Measurements from ENCODE around the gene BRICD5.

DNA sequence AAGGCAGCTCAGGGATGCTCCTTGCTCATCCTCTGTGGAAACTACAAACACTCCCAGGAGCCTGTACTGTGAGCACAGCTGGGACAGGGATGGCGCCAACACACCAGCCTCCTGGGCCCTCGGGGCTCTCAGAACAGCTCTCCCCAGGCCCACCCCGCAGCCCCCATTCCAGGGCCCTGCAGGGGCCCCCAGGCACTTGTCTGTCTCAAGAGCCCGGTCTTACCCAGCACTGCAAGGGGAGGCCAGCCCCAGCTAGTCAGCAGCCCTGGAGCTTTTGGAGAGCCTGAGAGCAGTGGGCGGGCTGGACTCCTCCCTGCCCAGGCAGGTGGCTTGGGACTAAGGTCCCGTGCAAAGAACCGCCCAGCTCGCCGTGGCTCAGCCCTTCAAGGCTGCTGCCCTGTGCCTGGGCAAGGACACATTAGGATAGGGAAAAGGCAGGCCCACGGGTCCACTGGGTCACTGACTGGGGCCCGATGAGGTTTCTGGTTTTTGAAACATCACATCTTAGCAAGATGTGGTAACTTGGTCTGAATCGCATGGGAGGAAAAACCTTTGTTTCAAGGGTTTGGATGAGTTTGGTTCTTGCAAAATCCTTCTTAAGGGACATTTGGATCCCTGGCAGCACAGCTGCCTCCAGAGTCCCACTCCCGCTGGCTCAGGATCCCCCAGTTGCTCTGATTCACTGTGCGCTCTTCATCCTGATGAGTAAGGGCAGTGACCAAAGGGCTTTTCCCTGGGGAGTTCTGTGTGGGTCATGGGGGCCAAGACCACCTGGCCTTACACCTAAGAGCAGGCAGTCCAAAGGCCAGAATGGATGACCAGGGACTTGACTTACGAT is 28.4 kb upstream of the BRICD5 start:
- TF ChIP-seq, protein P1, sequence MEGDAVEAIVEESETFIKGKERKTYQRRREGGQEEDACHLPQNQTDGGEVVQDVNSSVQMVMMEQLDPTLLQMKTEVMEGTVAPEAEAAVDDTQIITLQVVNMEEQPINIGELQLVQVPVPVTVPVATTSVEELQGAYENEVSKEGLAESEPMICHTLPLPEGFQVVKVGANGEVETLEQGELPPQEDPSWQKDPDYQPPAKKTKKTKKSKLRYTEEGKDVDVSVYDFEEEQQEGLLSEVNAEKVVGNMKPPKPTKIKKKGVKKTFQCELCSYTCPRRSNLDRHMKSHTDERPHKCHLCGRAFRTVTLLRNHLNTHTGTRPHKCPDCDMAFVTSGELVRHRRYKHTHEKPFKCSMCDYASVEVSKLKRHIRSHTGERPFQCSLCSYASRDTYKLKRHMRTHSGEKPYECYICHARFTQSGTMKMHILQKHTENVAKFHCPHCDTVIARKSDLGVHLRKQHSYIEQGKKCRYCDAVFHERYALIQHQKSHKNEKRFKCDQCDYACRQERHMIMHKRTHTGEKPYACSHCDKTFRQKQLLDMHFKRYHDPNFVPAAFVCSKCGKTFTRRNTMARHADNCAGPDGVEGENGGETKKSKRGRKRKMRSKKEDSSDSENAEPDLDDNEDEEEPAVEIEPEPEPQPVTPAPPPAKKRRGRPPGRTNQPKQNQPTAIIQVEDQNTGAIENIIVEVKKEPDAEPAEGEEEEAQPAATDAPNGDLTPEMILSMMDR (IDR thresholded peaks at IDR 0.05) = no peak
- no peak for TF ChIP-seq ZFX (IDR thresholded peaks at IDR 0.05; ENCODE audit: borderline replicate concordance)
